Subcutaneous adipose tissue (tissue), 4 donors: ENCODE results near the gene UCMA. TPM values are rescaled to one million over a fixed set of nuclear protein-coding genes. Genes with fewer than 3 reads are reported as not detected.

ENCODE experiments used
- CTCF ChIP-seq: fragments of 450-650 bp; IDR thresholded peaks from one replicate; pipeline ENCODE4 v1.5.1; 2016; ENCODE audit warnings: low read depth, mild to moderate bottlenecking, control low read depth, antibody characterized with exemption, moderate library complexity
- total RNA-seq, 4 donors: library from RNA; depleted of rRNA; stranded (reverse); fragments of >200 nt; gene quantifications; one replicate each; pipeline ENCODE4 v1.1.0, GENCODE V29; 2016

Gene UCMA
- total RNA-seq, 4 donors from 2014 or later = not detected

DNA sequence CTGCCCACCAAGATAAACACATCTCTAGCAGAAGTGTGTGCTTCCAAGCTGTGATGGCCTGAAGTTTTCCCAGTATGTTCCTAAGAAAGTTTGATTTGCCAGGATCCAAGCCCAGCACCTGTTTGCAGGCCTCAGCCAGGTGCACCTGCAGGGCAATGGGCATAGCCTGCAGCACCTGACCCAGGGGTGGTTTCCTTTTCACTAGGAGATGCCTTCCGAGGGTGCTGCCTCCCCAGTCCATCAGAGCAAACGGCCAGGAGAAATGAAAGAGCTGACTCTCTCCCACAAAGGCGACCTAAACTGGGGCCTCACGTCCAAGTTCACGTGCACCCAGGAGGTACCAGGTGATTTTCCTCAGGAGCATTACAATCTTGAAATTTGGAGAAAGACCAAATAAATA is 7.1 kb downstream of the UCMA start:
- TF ChIP-seq CTCF = no peak

- TF ChIP-seq CTCF = no peak
Observed at GRCh38 chr10:13225601-13226000, 8.6 kb downstream of the UCMA start.

GRCh38 chr10:13224210-13224995 is 9.8 kb downstream of the UCMA start:
- no peak for TF ChIP-seq CTCF

- no peak for TF ChIP-seq CTCF
Observed at GRCh38 chr10:13223241-13223640, 10.9 kb downstream of the UCMA start.

DNA sequence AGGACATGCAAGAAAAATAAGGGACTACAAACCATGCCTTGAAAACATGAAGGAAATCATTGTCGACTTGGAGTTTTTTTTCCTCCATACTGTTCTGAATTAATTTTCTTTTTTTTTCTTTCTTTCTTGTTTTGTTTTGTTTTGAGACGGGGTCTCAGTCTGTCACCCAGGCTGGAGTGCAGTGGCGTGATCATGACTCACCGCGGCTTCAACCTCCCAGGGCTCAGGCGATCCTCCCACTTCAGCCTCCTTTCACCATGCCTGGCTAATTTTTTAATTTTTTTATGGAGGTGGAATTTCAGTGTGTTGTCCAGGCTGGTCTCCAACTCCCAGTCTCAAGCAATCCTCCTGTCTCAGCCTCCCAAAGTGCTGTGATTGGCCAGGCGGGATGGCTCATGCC is 11.6 kb downstream of the UCMA start:
- no peak for TF ChIP-seq CTCF

DNA sequence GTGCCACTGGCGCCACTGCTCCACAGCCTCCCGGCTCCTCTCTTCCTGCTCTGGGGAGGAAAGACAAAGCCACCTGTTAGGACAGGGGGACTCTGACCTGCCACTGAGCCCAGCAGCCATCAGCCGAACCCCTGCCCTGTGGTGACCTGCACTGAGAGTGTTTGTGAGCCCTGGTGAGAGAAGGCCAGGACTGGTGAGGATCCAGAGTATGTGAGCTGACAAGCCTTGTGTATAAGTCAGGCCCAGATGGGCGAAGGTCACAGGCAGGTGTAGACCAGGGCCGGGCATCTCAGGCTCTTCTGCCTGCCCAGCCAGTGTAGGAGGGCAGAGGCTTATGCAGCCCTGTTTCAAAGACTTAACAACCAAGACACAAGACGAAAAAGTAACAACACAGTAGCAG is 12.0 kb downstream of the UCMA start:
- no peak for TF ChIP-seq CTCF

GRCh38 chr10:13221572-13221971 is 12.6 kb downstream of the UCMA start:
- TF ChIP-seq CTCF = no peak
